Gastrocnemius medialis (tissue), 4 donors: ENCODE measurements around the gene CLK2.

Experiments
- CTCF ChIP-seq, 5 experiments: fragments of 450-650 bp in 3 of 5; fragments of 200-600 bp in 2 of 5; sonication (generic) in 2 of 5; IDR thresholded peaks in 4 of 5; conservative IDR thresholded peaks in 1 of 5; 1 replicate in 4 of 5; 2 replicates in 1 of 5; pipeline ENCODE4 v1.5.1; 2016 to 2019; ENCODE audit warnings: antibody characterized with exemption in 5 of 5, mild to moderate bottlenecking in 3 of 5, moderate library complexity in 3 of 5
- POLR2A ChIP-seq, 2 donors: fragments of 450-650 bp; IDR thresholded peaks; one replicate each; pipeline ENCODE4 v1.6.1; 2017; ENCODE audit warnings: antibody characterized with exemption in 2 of 2, mild to moderate bottlenecking in 2 of 2, moderate library complexity in 2 of 2

GRCh38 chr1:155300024-155300423 is 26.7 kb upstream of the CLK2 start:
- TF ChIP-seq CTCF (IDR thresholded peaks at IDR 0.05 in 4 of 5, conservative IDR thresholded peaks at IDR 0.05 in 1 of 5) (no peak), POLR2A (IDR thresholded peaks at IDR 0.05) (no peak)
